GM18519 (cell line): Measurements from ENCODE around the gene C21orf58.
"Not testable (repeated sequence)": the region's sequence is repeated elsewhere in the genome, so short reads cannot be mapped to it uniquely, and the experiment has no call there.

ENCODE experiments used
- ATAC-seq: cut with Tn5 transposase; IDR thresholded peaks from one replicate; pipeline ENCODE4 v1.9.1; 2021; ENCODE audit warnings: mild to moderate bottlenecking, moderate library complexity; ENCODE audit not compliant: unreplicated experiment, low FRiP score

Gene C21orf58

DNA sequence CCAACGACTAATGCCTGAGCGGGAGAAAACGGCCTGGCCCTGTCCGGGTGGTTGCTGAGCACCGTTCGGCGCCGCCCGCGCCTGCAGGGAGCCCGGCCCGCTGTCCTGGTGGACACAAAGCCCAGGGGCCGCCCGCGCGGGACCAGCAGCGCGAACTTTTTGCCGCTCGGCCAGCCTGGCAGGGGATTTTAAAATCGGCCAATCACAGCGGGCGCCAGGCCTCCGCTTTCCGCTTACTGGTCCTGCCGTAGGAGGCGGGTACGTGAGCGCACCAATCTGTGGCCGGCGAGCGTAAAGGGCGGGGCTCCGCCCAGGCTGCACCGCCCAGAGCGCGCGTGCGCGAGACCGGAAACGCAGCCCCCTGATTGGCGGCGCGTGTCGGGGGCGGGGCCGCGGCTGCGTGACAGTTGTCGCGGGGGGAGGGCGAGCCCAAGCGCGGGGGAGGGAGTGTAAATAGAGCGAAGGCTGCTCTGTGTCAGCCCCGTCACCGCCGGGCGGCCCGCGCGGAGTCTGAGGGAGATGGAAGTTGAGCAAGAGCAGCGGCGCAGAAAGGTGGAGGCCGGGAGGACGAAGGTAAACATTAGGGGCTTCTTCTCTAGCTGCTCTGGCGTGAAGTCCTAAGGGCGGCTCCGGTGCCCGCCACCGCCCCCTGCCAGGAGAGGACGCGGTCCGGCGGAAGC lies at the start of gene C21orf58, which contains the start of gene PCNT:
Gene C21orf58, minus strand, starts transcription at position 161 of the 680 bp plus-strand sequence. CDS start 1,132 bp downstream, outside the sequence.
Gene PCNT, plus strand, starts transcription at position 447 of the 680 bp plus-strand sequence. Its CDS starts 73 bp downstream, at position 520.
- peak; percentile 80 for ATAC-seq

DNA sequence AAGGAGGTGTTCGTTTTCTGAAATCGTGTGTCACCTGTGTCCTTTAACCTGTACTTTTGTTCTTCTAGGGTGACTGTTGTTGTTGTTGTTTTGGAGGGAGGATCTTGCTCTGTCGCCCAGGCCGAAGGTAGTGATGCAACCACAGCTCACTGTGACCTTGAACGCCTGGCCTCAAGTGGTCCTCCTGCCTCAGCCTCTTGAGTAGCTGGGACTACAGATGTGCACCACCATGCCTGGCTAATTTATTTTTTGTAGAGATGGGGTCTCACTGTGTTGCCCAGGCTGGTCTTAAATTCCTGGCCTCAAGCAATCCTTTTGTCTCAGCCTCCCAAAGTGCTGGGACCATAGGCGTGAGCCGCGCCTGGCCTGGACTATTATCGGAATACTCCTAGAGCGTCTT lies 49.3 kb upstream of the C21orf58 start:
- not testable (repeated sequence) for ATAC-seq

DNA sequence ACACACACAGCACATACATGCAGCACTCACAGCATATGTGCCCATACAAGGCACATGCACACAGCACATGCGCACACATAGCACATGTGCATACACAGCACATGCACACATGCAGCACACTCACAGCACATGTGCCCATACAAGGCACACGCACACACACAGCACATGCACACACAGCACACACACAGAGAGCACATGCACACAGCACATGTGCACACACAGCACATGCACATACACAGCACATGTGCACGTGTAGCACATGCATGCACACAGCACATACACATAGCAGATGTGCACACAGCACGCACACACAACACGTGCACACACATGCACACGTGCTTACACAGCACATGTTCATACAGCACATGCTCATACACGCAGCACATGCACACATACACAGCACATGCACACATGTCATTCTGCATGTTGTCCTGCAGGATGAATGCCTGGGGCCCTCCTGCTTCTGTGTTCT lies 48.4 kb upstream of the C21orf58 start:
- no peak for ATAC-seq

DNA sequence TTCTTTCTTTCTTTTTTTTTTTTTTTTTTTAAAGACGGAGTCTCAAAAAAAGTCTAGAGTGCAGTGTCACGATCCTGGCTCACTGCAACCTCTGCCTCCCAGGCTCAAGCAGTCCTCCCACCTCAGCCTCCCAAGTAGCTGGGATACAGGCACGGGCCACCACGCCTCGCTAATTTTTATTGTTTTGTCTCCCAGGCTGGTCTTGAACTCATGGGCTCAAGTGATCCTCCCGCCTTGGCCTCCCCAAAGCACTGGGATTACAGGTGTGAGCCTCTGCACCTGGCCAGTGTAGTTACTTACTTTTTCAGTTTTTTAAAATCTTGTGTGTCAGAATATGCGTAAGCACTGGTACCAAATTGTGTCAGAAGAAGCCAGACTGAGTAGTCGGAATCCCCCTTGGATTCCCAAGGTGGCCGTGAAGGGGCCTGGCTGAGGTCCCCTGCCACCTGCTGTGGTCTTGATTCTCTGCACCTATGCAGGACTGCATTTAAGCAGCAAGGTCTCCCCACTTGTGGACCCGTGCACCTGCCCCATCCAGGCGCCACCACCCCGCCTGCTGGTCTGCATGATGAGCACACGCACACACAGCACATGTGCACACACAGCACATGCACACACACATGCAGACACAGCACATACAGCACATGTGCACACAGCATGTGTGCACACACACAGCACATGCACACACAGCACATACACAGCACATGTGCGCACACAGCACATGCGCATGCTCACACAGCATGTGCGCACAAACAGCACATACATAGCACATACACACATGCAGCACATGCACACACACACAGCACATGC lies 47.7 kb upstream of the C21orf58 start:
- ATAC-seq = no peak

DNA sequence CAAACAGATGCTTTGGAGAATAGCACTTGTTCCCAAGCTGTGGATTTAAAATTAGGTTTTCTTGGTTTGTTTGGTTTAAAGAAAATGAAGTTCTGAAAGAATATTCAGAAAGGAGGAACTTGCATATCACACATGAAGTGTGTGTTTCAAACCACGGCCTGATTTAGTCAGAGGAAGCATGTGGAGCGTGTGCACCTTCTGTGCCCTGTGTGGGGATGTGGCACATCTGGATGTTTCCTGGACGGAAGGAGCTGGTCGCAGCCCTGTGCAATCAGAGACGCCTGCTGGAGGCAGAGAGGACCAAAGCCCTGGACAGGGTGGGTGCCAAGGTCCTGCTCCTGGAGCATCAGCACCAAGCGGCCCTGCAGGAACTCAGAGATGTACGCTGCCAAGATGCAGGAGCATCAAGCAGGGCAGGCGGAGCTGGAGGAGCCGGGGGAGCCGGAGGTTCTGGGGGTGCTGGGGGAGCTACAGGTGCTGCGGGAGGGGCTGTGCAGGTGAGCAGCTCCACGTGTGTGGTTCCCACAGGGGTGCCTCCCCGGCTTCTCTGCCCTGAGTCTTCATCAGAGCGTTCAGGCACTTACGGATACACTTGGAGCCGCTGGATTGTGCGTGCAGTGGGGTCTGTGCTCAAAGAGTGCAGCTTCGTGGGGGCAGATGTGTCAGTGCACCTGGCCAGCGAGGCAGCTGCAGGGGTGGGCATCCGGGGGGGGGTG lies 46.0 kb upstream of the C21orf58 start:
- no peak for ATAC-seq

DNA sequence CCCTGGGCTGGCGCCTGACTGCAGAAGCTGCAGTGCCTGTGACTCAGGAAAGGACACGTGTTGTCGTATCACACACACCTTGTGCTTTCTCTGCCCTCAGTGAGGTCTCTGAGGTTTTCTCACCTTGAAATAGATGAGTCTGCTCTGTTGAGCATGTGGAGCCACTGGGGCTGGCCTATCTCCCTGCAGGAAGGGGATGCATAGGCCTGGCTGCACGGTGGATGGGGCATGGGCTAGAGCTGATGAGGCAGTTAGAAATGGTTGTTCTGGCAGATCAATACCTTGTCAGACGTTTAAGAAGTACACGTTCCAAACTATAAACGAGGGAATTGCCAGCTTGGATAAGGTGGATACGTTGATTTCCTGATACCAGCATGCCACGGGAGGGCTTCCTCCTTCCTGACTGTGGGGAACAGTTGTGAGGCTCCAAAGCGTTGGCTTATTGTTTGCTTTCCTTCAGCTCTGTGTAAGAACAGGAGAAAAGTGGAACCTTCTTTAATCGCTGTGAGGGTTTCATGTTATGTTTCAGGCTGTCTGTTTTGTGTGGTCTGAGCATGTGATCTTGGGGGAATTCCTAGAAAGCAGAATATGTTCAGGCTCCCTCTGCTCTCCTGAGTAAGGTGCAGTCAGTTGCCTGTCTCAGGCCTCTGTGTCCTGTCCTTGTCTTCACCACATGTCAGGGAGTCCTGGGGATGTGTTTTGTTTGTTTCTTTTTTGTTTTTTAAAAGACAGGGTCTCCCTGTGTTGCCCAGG lies 45.0 kb upstream of the C21orf58 start:
- ATAC-seq = no peak

DNA sequence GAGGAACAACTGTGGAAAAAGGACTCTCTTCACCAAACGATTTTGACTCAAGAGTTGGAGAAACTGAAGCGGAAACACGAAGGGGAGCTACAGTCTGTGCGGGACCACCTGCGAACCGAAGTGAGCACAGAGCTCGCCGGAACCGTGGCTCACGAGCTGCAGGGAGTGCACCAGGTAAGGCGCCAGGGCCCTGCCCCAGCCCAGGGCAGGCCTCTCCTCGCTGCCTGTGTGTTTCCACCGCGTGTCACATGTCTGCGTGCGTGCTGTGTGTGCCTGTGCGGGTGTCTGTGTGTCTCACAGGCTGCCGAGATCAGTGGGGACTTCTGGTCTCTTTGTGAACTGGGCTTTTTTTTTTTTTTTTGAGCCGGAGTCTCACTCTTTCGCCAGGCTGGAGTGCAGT lies 43.3 kb upstream of the C21orf58 start:
- ATAC-seq = no peak

DNA sequence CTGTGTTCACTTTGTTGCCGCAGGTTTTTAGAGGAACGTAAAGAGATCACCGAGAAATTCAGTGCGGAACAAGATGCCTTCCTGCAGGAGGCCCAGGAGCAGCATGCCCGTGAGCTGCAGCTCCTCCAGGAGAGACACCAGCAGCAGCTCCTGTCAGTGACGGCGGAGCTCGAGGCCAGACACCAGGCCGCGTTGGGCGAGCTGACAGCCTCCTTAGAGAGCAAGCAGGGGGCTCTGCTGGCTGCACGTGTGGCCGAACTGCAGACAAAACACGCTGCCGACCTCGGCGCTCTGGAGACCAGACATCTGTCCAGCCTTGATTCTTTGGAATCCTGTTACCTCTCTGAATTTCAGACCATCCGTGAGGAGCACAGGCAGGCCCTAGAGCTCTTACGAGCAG lies 42.9 kb upstream of the C21orf58 start:
- ATAC-seq = no peak

DNA sequence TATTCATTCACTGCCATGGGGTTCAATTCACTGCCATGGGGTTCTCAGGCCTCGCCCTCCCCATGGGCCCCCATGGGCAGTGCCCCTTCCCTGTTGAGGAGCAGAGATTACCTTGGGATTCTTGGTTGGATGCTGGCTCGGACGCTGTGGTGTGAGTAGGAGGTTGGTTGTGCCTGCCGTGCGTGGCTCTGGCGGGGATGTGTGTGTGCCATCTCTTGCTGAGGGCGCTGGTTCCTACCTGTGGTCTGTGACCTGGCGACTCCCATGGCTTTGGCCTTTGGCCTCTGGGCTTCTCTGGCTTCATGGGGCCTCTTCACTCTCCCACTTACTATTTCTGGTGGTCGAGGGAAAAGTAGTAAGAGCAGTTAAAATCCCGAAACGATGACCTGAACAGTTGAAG lies 42.4 kb upstream of the C21orf58 start:
- no peak for ATAC-seq

DNA sequence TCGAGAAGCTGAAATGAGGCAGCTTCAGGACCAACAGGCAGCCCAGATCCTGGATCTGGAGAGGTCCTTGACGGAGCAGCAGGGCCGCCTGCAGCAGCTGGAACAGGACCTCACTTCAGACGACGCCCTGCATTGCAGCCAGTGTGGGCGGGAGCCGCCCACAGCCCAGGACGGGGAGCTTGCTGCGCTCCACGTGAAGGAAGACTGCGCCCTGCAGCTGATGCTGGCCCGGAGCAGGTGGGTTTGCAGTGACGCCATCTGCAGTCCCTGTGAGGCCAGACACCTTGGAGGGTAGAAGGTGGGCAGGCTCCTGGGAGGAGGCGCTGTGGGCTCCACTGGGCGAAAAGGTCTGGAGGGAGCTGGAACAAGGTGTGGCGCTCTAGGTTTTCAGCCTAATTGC lies 40.0 kb upstream of the C21orf58 start:
- no peak for ATAC-seq

DNA sequence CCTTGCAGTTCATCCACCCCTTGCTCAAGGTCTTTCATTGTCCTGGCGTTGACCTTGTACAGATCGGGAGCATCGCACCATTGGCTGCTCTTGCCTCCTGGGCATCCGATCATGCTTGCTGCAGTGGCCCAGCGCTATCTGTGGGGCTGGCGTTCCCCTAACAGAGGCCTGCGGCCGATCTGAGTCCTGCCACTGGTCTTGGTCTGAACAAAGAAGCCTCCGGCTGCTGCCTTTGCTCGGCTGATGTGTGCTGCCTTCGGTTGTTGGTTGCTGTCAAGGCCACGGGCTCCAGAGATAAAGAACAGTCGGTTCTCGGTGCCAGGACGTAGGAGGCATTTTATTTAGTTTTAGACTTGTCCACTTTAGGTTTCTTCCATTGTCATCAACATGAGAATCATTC lies 39.3 kb upstream of the C21orf58 start:
- no peak for ATAC-seq

DNA sequence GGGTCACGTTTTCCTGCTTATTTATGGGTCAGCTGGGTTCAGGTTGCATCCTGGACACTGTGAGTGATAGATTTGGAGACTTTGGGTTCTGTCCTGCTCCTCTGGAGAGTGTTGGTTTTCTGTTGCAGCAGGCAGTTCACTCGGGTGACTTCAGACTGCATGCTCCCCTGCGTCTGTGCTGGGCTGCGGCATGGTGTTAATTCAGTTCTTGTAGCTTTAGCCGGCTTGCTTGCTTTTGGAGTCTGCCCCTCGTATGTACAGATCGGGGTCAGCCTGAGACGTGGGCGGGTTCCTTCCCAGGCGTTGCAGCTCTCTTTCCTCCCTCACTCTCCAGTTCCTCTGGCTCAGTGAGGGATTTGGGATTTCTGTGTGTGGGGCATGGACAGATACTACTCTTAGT lies 38.3 kb upstream of the C21orf58 start:
- ATAC-seq = no peak

DNA sequence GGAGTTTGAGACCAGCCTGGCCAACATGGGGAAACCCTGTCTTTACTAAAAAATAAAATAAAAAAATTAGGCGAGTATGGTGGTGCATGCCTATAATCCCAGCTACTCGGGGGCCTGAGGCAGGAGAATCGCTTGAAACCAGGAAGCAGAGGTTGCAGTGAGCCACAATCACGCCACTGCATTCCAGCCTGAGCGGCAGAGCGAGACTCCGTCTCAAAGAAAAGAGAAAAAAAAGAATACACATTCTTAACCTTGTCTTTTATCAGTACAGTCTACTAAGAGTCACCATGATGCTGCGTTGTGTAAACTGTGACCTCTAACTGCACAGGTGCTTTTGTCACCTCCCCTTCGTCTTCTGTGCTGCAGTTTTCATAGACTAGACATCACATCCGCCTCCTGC lies 37.5 kb upstream of the C21orf58 start:
- no peak for ATAC-seq

DNA sequence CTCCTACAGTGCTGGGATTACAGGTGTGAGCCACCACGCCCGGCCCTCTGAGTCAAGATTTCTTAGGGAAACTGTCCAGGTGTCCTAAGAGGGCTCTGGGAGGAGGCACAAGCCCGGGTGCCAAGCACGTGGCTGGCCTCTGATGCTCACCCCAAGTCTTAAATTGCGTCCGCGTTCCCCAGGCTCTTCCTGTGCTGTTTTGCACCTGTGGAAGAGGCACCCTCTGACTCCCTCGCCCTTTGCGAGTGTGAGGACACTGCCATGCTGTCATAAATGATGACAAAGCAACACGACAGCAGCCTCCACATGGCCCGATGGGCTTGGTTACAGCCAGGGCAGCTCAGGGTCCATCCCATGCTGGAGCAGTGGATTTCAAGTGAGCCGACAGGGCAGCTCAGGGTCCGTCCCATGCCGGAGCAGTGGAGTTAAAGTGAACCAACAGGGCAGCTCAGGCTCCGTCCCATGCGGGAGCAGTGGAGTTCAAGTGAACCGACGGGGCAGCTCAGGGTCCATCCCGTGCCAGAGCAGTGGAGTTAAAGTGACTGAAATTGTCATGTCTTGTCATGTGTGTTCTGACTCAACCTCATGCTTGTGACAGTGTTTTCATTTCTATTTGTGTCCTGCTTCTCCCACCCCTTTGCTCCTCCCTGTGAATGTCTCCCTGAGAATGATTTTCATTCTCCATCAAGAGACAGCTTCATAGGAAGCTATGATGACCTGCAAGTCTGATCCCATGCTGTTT lies 34.2 kb upstream of the C21orf58 start:
- no peak for ATAC-seq

DNA sequence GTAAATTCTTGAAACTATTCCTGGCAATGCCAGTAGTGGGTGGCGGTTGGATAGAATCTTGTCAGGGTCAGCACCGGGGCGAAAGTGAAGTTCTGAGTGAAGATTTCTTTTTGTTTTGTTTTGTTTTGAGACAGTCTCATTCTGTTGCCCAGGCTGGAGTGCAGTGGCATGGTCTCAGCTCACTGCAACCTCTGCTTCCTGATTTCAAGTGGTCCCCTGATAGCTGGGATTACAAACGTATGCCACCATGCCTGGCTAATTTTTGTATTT lies 33.6 kb upstream of the C21orf58 start:
- no peak for ATAC-seq

DNA sequence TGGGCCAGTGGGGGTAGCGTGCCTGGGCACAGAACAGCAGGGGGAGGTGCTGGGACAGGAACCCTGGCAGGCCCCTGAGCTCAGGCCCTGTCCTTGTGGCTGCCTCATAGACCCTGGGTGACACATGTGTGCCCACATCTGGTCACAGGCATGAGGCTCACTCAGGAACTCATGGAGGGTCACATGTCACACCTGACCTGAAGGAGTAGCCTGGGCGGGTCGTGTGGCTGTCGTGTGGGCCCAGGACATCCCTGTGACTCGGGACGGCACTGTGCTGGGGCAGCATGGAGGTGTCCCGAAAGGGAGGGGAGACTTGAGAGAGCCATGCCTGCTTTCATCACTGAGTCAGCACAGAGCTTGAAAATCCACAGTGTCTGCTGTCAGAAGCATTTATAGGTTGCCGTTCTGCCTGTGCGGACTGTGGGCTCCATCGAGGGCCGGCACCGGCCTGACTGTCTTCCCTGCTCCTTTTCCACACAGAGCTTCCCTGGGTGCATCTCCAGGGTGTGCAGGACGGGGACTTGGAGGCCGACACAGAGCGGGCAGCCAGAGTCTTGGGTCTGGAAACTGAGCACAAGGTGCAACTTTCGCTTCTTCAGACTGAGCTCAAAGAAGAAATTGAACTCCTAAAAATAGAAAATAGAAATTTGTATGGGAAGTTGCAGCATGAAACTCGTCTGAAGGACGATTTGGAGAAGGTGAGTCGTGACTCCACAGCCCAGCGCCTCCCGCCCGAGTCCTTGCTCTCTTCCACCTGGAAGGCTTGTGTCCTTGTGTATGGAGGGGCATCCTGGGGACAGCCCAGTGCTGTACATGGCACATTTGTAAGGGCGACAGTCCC lies 33.0 kb upstream of the C21orf58 start:
- no peak for ATAC-seq

DNA sequence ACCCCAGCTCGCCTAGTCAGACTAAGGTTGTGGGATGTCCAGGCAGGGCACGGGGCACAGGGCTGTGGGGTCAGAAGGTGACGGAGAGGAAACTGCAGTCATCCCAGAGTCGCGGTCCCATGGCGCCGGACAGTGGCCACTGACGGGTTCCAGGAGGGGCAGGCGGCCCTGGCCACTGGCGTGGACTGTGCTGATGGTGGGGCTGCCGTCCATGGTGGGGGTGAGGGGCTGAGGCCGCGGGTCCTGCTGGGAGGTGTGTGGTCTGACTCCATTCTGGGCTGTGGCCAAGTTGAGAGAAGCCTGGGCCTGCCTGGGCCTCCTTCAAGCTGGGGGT lies 32.3 kb upstream of the C21orf58 start:
- no peak for ATAC-seq

DNA sequence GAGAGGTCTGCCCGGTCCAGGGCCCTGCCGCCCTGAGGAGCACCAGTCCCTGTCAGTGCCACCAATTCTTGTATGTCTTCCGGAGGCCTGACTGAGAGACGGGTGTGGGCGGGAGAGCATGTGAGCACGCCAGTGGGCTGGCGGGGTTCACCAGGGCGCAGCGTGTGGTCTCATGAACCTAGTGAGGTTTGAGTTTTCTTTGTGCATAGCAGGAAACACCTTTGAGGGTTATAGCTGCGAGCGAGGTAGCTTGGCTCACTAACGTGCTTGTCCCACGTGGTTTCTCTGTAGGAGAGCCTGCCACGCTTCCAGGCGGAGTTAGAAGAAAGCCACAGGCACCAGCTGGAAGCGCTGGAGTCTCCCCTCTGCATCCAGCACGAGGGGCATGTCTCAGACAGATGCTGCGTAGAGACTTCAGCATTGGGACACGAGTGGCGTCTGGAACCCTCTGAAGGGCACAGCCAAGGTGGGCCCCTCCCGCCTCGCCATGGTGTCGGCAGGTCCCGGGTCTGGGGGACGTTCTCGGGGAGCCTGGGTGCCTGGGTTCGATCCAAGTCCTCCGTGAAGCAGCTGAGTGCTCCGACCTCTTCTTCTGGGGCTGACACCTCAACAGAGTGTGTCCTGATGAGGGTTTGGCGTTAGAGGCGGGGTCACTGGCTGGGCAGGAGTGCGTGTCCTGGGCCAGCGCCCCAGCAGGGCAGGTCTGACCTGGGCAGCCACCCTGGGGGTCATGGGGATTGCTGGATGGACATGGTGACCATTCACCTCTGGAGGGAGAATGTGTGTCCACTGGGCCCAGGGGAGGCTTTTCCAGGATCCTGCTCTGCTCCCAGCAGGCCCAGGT lies 31.7 kb upstream of the C21orf58 start:
- ATAC-seq = no peak
